Nephron progenitor cell (in vitro differentiated cells): ENCODE measurements around the gene WDR93.
A peak's percentile ranks its signal among the peaks of the same experiment; 100 is the strongest.

Experiments
- DNase-seq: peaks from one replicate; pipeline ENCODE4 v3.0.0; 2021
- H3K27ac Mint-ChIP-seq: 2 replicates; pipeline ENCODE4 v1.8.0; 2021; ENCODE audit warnings: mild to moderate bottlenecking, moderate library complexity, mixed read lengths
- H3K27me3 Mint-ChIP-seq: 2 replicates; pipeline ENCODE4 v1.8.0; 2021; ENCODE audit warnings: mild to moderate bottlenecking, low read depth, mixed read lengths; ENCODE audit not compliant: poor library complexity
- H3K36me3 Mint-ChIP-seq: 2 replicates; pipeline ENCODE4 v1.8.0; 2021; ENCODE audit warnings: low read depth, mixed read lengths
- H3K4me1 Mint-ChIP-seq: 2 replicates; pipeline ENCODE4 v1.8.0; 2021; ENCODE audit warnings: mixed read lengths
- H3K4me3 Mint-ChIP-seq: 2 replicates; pipeline ENCODE4 v1.8.0; 2021; ENCODE audit warnings: mild to moderate bottlenecking, moderate library complexity, mixed read lengths
- H3K9me3 Mint-ChIP-seq: 2 replicates; pipeline ENCODE4 v1.8.0; 2021; ENCODE audit warnings: mild to moderate bottlenecking, moderate library complexity, mixed read lengths
- TF ChIP-seq, protein P1 (sequence below): fragments of 200-600 bp; sonication (generic); IDR thresholded peaks from 2 replicates; pipeline ENCODE4 v1.5.0; 2021; ENCODE audit warnings: antibody characterized with exemption

The WDR93 gene

DNA sequence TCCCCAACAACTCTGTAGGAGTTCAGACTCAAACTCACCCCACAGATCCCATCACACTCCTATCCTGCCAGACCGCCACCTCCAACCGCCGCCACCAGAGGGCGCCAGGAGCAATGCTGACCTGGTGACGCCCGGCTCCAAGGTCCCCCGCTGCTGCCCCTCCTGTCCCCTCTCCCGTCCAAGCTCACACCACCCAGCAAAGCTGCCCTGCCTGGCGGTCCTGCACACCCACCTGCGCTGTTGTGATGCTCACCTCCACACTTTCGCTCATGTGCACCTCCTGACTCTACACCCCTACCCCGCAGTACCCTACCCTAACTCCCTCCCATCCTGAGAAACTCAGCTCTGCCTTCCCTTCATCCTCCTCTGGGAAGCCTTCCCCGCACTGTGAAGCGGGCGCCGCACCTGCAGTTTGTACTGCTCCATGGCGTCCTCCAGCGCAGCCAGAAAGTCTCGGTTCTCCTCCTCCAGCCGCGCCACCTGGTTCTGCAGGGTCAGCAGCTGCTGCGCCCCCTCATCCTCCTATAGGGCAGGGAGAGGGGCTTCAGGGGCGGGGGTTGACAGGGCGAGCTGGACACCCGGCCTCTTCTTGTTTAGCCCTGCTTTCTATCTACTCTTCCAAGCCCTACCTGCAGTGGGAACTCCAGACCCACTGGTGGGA lies 43.3 kb upstream of the WDR93 start:
- Mint-ChIP-seq H3K27me3 (peaks cover 3% of the 10 kb centered on the region), H3K9me3 (no peaks in the 10 kb centered on the region), H3K36me3 (peaks cover 58% of the 10 kb centered on the region), H3K4me1 (no peaks in the 10 kb centered on the region), H3K27ac (peak overlapping the region; percentile 71), H3K4me3 (no peak overlapping the region)
- DNase-seq, result peak; percentile 95
- TF ChIP-seq, protein P1, sequence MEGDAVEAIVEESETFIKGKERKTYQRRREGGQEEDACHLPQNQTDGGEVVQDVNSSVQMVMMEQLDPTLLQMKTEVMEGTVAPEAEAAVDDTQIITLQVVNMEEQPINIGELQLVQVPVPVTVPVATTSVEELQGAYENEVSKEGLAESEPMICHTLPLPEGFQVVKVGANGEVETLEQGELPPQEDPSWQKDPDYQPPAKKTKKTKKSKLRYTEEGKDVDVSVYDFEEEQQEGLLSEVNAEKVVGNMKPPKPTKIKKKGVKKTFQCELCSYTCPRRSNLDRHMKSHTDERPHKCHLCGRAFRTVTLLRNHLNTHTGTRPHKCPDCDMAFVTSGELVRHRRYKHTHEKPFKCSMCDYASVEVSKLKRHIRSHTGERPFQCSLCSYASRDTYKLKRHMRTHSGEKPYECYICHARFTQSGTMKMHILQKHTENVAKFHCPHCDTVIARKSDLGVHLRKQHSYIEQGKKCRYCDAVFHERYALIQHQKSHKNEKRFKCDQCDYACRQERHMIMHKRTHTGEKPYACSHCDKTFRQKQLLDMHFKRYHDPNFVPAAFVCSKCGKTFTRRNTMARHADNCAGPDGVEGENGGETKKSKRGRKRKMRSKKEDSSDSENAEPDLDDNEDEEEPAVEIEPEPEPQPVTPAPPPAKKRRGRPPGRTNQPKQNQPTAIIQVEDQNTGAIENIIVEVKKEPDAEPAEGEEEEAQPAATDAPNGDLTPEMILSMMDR, result peak; percentile 86

DNA sequence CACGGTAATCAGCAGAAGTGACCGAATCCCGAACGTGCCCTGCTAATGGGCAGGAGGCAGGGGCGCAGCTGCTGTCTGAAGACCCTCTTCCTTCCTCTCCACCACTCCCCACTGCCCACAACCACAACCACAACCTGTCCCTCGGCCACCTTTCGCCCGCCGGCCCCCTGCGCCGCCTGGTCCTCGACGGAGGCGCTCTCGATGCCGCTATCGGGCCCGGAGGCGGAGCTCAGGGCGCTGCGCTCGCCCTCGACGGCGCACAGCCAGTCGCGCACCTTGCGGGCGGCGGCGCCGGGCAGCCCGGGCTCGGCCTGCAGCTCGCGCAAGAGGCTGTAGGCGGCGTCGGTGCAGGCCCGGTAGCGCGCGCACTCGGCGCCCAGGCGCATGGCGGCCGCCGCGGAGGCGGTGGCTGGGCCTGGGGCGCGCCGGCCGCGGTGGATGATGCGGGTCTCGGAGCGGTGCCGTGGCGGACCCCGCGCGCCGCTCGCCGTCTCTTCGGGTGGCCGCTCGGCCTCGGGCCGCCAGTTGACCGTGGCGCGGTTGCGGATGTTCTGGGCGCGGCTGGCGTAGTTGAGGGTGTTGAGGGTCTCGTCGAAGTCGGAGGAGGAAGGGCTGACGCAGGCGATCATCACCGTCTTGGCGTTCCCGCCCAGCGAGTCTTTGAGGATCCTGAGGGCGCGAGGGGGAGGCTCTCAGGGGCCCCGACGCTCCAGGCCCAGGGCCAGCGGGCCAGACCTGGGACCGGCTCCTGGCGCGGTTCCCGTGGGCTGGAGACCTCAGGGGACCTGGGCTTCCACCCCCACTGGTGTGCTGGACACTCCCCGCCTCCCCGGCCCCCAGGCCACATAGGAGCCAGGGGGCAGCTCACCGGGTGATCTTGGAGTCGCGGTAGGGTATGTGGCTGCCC lies 42.3 kb upstream of the WDR93 start:
- TF ChIP-seq, protein P1, result no peak
- H3K4me1 Mint-ChIP-seq, result peaks cover 5% of the 10 kb centered on the region
- no peak for DNase-seq
- no peak overlapping the region for H3K4me3 Mint-ChIP-seq
- no peaks in the 10 kb centered on the region for H3K9me3 Mint-ChIP-seq
- no peak overlapping the region for H3K27ac Mint-ChIP-seq
- H3K27me3 Mint-ChIP-seq, result peaks cover 3% of the 10 kb centered on the region
- peaks cover 49% of the 10 kb centered on the region for H3K36me3 Mint-ChIP-seq

DNA sequence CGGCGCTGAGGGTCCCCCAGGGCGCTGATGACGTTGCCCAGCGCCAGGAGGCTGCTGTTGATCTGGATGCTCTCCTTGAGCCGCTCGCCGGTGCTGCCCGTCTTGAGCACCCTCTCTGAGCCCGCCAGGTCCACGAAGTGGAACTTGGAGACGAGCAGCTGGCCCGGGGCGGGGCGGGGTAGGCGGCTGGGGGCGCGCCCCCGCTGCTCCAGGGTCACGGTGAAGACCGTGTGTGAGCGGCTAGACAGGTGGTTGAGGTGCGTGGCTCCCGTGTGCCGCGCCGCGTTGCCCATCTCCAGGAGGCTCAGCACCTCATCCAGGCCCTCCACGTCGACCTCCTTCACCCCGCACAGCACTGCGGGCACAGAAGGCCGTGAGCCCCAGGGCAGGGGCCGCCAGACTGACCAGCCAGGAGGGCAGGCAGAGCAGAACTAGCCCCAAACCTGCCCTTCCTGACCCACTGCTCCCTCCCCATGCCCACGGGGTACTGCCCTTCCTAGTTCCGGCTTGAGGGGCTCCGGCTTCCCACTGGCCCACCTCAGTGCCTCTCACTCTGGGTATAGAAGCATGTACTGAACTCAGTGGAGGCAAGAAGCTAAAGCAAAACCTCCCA lies 41.5 kb upstream of the WDR93 start:
- no peaks in the 10 kb centered on the region for H3K9me3 Mint-ChIP-seq

DNA sequence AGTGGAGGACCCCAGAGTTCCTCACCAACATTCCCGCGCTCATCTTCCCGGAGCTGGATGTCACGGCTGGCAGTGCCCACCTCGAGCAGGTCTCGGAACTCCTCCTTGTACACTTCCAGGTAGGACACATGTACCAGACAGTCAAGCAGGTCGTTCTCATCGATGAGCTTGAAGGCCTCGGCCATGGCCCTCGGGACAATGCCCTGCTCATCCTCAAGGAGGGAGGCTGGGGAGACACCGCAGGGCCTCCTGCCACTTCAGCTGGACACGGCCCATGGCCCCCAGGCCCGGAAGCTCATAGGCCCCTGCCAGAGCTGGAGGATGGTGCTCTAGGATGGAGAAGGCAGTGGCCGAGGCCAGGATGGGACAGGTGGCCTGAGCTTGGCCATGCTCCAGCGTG lies 40.9 kb upstream of the WDR93 start:
- Mint-ChIP-seq H3K4me1 (peaks cover 14% of the 10 kb centered on the region), H3K4me3 (no peak overlapping the region), H3K27me3 (peaks cover 8% of the 10 kb centered on the region), H3K9me3 (no peaks in the 10 kb centered on the region), H3K36me3 (peaks cover 37% of the 10 kb centered on the region), H3K27ac (no peak overlapping the region)
- TF ChIP-seq, protein P1, result no peak
- DNase-seq, result no peak

More for the DNA sequence above, 41.5 kb upstream of the WDR93 start:
- H3K4me1 Mint-ChIP-seq, result peaks cover 8% of the 10 kb centered on the region
- no peak overlapping the region for H3K27ac Mint-ChIP-seq
- no peak overlapping the region for H3K4me3 Mint-ChIP-seq
- no peak for DNase-seq
- peaks cover 42% of the 10 kb centered on the region for H3K36me3 Mint-ChIP-seq
- TF ChIP-seq, protein P1, result no peak
- peaks cover 5% of the 10 kb centered on the region for H3K27me3 Mint-ChIP-seq

DNA sequence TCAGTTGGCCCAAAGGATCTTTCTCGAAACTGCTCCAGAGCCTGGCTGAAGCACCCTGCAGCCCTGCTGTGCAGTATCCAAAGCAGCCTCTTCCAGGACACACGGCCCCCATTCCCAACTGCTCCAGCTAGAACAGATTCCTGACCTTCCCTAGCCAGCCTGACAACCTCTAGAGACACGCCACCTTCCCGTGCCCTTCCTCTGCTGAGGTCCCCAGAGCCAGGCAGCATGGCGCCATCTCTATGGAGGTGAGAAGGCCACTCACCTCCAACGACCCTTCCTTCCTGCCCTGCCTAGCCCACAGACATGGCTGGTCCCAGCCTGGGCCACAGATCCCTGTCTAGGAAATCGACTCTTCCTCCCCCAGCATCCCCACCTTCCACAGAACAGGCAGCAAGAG lies 38.5 kb upstream of the WDR93 start:
- Mint-ChIP-seq H3K27ac (no peak overlapping the region), H3K36me3 (peaks cover 25% of the 10 kb centered on the region), H3K4me3 (no peak overlapping the region), H3K4me1 (peaks cover 22% of the 10 kb centered on the region), H3K9me3 (no peaks in the 10 kb centered on the region), H3K27me3 (peaks cover 21% of the 10 kb centered on the region)
- DNase-seq, result no peak
- TF ChIP-seq, protein P1, result no peak
